ENCODE measurements around the gene FA2H.
"Not testable (repeated sequence)": the region's sequence is repeated elsewhere in the genome, so short reads cannot be mapped to it uniquely, and the experiment has no call there.

Gene FA2H, protein sequence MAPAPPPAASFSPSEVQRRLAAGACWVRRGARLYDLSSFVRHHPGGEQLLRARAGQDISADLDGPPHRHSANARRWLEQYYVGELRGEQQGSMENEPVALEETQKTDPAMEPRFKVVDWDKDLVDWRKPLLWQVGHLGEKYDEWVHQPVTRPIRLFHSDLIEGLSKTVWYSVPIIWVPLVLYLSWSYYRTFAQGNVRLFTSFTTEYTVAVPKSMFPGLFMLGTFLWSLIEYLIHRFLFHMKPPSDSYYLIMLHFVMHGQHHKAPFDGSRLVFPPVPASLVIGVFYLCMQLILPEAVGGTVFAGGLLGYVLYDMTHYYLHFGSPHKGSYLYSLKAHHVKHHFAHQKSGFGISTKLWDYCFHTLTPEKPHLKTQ

DNA sequence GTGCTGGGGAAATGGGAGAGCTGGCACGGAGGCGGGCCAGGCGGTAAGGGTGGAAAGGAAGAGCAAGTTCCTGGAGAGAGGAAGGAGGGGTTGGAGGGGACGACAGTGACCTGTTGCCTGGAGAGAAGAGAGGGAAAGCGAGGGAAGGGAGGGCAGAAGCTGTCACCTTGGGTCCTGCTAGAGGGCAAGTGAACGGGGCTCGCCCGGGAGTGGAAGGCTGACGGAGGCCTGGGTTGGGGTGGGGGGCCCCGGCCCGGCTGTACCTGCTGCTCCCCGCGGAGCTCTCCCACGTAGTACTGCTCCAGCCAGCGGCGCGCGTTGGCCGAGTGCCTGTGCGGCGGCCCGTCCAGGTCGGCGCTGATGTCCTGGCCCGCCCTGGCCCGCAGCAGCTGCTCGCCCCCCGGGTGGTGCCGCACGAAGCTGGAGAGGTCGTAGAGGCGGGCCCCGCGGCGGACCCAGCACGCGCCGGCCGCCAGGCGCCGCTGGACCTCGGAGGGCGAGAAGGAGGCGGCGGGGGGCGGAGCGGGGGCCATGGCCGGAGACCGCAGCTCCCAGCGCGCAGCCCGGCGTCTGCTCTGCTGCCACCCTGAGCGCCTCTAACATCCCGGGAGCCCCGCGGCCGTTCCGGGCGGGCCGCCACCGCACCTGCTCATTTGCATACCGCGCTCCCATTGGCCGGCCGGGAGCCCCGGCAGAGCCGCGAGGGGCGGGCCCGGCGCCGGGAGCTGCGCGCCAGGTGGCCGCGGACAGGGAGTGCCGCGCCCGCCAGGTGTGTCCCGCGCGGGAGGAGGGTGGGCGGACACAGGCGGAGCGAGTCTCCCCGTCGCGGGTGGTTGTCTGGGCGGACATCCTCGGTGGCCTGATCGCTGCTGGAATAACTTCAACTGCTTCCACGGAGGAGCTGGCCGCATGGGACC, at the start of gene FA2H:
Gene FA2H (minus strand): TSS at position 598 of the 917 bp plus-strand sequence. CDS start 65 bp downstream, at position 533.
- no peak for DNase-seq

- no peak for DNase-seq
These were observed 43.2 kb upstream of the FA2H start for GRCh38 chr16:74817851-74818250.

DNA sequence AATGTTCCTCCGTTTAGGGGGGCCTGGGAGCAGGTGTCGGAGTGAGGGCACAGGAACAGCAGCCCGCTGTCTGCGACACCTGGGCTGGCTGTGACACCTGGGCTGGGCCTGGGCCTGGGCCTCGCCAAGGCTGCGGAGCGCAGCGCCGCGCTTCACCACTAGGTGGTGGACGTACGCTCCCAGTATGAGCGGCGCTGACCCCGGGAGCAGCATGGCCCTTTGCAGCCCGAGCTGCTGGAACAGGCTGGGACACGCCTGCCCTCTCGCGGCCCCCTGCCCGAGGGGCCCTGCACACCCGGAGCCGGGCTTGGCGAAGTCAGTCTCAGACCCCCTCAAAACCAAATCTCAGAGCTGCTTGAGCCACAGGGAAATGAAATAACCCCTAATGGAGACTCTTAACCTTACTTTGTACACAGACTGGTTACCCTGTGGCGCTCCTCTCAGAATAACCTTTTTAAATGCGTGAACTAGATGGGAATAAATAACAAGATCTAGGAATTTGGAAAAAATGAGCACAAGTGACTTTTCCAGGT, 38.6 kb upstream of the FA2H start:
- DNase-seq, result no peak

DNA sequence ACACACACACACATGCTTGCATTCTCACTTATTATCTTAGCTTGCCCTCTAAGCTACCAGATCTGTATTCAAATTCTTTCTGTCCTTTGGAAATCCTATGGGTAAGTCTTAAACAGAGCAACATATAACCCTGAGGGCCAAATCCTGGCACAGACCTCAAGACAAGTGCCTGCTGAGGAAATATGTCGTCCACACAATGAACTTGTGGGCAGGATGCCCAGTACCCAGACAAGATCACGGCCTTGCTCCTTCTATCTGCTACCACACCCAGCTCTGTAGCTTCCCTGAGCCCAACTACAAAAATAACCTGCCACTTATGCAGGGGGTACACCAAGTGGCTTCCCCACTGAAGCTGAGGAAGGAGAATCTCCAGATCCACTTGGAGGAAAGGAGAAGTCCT, 37.3 kb upstream of the FA2H start:
- no peak for DNase-seq

DNA sequence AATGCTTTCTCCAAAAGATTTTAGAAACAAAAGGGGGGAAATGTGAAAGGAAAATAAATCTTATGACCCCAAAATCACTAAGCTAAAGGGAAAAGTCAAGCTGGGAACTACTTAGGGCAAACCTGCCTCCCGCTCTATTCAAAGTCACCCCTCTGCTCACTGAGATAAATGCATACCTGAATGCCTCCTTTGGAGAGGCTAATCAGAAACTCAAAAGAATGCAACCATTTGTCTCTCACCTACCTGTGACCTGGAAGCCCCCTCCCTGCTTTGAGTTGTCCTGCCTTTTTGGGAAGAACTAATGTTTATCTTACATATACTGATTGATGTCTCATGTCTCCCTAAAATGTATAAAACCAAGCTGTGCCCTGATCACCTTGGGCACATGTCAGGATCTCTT, 36.6 kb upstream of the FA2H start:
- DNase-seq, result not testable (repeated sequence)

- DNase-seq, result no peak
These were observed 32.5 kb upstream of the FA2H start for GRCh38 chr16:74807052-74807646.

- DNase-seq, result no peak
These were observed 25.7 kb upstream of the FA2H start for GRCh38 chr16:74800216-74800871.

- no peak for DNase-seq
These were observed 22.8 kb upstream of the FA2H start for GRCh38 chr16:74797414-74797813.

DNA sequence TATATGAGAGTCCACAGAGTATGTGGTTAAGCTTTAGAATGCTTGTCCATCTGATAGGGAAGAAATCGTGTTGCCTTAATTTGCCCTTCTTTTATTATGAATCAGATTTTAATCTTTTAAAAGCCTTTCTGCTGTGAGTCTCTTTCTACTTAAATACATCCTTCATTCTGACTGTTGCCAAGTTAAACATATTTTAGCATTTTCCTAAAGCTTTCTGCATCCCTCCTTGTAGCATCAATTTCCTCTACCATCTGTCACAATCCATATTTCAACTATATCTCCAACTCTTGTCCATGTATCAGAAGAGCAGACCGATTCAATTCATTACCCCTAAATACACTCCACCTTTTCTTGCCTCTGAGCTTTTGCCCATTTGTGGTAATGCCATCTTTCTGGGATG, 20.5 kb upstream of the FA2H start:
- no peak for DNase-seq

GRCh38 chr16:74794668-74795067, 20.0 kb upstream of the FA2H start:
- DNase-seq, result no peak

DNA sequence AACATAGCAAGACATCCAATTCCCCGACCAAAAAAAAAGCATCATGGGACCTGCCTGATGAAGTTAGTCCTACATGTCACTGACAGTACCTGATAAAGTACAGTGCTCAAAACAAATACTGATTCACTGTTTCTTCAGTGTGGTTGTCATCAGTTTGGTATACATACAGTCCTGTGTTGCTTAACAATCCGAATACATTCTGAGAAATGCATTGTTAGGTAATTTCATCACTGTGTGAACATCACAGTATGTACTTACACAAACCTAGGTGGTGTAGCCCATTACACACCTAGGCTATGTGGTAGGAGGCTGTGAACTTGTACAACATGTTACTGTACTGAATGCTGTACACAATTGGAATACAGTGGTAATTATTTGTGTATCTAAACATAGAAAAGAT, 19.0 kb upstream of the FA2H start:
- DNase-seq, result no peak

DNA sequence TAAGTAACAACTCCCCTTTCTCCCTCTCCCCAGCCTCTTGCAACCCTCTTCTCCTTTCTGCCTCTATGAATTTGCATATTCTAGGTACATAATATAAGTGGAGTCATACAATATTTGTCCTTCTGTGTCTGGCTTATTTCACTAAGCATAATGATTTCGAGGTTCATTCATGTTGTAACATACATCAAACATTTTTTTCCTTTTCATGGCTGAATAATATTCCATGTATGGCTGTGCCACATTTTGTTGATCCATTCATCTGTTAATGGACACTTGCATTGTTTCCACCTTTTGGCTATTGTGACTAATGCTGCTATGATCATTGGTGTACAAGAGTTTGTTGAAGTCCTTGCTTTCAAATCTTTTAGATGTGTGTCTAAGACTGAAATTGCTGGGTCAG, 17.6 kb upstream of the FA2H start:
- DNase-seq, result no peak

GRCh38 chr16:74791749-74792148, 17.1 kb upstream of the FA2H start:
- DNase-seq, result not testable (repeated sequence)

DNA sequence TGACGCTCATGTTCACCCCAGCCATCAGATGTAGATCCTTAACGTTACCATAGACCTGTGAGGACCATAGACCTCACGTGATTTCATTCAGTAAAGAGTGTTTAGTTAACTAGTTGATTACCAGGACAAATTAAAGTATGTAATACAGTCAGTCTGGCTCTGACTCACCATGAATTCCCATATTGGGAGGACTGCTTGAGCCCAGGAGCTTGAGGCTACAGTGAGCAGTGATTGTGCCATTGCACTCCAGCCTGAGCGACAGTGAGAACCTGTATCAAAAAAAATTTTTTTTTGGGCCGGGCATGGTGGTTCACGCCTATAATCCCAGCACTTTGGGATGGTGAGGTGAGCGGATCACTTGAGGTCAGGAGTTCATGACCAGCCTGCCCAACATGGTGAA, 13.5 kb upstream of the FA2H start:
- no peak for DNase-seq

DNA sequence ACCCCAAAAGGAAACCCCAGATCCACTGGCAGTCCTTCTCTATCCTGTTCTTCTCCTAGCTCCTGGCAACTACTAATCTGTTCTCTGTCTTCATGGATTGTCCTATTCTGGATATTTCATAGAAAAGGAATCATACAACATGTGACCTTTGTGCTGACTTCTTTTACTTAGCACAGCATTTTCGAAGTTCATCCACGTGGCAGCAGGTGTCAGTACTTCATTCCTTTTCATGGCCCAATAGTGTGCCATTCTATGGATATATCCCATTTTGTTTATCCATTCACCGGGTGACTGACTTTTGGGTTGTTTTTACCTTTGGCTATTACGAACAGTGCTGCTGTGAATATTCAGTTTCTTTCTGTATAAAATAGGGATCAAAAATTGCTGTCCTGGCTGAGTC, 10.4 kb upstream of the FA2H start:
- no peak for DNase-seq

DNA sequence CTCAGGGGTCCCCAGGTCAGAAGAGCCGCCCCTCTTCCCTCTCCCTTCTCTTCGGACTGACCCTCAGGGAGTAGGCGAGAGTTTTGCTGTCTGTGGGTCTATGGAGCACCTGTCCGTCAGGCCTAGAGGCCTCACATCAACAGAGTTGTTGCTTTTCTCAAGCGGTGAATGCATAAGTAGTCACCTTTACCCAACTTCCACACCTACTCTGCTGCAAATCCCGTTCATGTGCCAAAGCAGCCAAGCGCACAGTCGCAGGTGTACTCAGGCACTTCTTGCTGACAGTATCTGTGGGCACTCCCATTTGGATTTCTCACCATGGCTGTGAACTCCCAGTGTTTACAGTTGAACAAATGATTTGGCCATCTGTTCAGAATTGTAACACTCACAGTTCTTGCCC, 4.0 kb upstream of the FA2H start:
- DNase-seq, result no peak

- DNase-seq, result no peak
These were observed 2.3 kb upstream of the FA2H start for GRCh38 chr16:74776926-74777325.

- no peak for DNase-seq
These were observed 635 bp upstream of the FA2H start for GRCh38 chr16:74775255-74775654.

DNA sequence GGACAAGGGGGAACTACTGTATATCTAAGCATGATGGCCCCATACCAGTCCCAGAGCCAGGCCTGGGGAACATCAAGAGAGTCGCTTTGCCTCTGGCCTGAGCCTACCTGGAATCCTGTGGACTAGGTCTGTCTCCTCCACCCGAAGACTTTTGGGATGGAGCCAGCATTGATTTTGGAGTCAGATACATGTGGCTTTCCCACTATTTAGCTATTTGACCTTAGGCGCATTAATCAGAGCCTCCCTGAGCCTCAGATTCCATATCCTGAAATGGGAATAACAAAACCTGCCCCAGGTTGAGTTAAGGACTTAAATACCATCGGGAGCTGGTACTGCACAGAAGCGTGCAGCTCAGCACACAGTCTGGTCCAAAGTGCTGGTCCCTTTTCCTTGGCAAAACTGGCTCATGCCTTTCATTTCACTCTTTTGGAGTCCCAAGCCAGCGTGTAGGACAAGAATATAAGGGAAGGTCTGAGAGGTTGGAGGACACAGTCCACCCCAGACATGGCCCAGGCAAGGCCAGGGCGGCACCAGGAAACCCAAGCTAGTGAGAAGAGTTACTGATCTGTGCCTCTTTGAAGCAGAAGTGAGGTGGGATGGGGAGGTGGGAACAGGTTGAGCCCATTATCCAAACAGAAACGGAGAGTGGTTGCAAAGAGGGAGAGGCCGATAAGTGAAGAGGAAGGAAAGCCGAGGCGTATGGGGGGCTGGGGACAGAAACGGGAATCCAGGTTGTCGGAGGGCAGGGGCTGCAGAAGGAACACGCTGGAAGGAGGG, 986 bp downstream of the FA2H start:
- no peak for DNase-seq

- DNase-seq, result no peak
These were observed 2.8 kb downstream of the FA2H start for GRCh38 chr16:74771656-74772315.

GRCh38 chr16:74770831-74771526, 3.6 kb downstream of the FA2H start:
- DNase-seq, result no peak

Data from SIG-M5 (cell line).